HTR-8/SVneo (cell line): ENCODE measurements around the gene MFRP.

Experiments
- DNase-seq: peaks from one replicate; pipeline ENCODE4 v3.0.0; 2011; ENCODE audit warnings: low spot score, mixed read lengths; ENCODE audit not compliant: insufficient read length
- FAIRE-seq: peaks from 2 replicates; lab custom pipeline; 2011; peaks lifted over from hg19 to GRCh38; lab: Jason Lieb, UNC

The MFRP gene

DNA sequence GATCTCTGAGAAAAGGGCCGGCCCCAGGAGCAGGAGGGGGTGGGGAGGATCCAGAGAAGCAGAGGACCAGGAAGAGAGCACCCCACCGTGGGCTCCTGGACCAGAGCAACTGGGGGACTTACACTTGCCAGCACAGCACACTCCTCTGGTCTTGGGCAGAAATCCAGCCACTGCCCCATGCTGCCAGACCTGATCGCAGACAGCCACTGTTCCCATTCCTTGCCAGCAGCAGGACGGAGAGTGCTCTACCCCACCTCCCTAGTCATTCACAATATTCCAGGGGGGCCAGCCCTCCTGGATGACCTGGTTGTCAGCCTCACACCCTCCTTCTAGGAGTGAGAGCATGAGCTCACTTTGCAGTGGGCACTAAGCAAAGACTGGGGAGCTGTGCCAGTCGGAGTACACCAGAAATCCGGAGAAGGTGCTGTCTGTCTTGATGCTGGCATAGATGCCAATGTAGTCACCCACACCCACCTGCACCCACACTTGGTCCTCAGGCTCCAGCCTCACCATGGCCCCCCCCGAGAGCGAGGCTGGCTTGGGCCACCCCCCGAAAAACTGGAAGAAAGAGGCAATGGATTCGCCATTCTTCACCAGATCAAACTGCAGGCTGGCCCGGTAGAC is 7.4 kb downstream of the MFRP start:
- DNase-seq (no peak), FAIRE-seq (peak; percentile 36)

- FAIRE-seq (no peak), DNase-seq (peak; percentile 90)
These were observed 8.1 kb downstream of the MFRP start for GRCh38 chr11:119338318-119338890.

GRCh38 chr11:119337581-119338317 is 8.8 kb downstream of the MFRP start:
- FAIRE-seq (peak; percentile 57), DNase-seq (peak; percentile 69)

DNA sequence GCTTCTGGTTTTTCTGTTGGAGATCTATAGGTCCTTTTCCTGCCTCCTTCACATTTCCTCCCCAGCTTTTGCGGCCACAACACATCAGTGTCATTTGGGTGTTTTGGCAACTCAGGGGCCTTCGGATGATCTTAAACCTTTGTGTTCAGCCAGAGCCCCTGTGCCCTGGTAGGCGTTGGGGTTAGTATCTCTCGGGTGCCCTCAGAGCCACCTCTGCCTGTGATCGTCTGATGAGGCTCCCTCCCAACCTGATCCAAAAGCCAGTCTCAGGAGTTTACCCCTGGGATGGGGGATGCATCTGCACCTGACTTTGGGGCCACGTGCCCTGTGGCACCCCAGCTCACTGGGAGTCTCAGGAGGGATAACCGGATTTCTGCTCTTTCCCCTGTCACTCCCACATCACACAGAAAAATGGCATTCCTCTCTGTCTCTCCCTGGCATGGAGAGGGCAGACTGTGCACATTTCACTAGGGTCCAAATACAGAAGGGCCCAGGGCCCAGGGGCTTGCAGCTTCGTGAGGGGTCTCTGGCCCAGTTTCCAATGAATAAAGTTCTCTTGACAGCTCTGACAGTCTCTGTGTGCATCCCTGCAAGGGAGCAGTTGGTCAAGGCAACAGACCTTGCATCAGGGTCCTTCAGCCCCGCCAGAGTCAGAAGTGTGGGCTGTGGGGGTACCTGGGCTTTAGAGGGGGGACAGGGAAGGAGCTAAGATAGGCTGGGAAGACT is 9.6 kb downstream of the MFRP start:
- DNase-seq = no peak
- no peak for FAIRE-seq

- peak; percentile 49 for FAIRE-seq
- no peak for DNase-seq
These were observed 10.6 kb downstream of the MFRP start for GRCh38 chr11:119335655-119336543.

DNA sequence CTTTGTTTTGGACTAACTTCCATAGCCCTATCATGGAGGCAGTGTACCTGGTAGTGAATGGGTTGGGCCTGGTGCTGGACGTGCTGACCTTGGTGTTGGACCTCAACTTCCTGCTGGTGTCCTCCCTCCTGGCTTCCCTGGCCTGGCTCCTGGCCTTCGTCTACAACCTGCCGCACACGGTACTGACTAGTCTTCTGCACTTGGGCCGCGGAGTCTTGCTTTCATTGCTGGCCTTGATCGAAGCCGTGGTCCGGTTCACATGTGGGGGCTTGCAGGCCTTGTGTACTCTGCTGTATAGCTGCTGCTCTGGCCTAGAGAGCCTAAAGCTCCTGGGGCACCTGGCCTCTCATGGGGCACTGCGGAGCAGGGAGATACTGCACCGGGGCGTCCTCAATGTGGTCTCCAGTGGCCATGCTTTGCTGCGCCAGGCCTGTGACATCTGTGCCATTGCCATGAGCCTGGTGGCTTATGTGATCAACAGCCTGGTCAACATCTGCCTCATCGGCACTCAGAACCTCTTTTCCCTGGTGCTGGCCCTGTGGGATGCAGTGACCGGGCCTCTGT is 11.3 kb downstream of the MFRP start:
- DNase-seq = no peak
- peak; percentile 16 for FAIRE-seq

- DNase-seq (peak; percentile 97), FAIRE-seq (peak; percentile 99)
These were observed 12.2 kb downstream of the MFRP start, which contains the start of gene RNF26 for GRCh38 chr11:119334174-119334930. TSS of gene RNF26 (plus strand) at chr11:119334527. CDS start at chr11:119335123, 596 bp downstream.

DNA sequence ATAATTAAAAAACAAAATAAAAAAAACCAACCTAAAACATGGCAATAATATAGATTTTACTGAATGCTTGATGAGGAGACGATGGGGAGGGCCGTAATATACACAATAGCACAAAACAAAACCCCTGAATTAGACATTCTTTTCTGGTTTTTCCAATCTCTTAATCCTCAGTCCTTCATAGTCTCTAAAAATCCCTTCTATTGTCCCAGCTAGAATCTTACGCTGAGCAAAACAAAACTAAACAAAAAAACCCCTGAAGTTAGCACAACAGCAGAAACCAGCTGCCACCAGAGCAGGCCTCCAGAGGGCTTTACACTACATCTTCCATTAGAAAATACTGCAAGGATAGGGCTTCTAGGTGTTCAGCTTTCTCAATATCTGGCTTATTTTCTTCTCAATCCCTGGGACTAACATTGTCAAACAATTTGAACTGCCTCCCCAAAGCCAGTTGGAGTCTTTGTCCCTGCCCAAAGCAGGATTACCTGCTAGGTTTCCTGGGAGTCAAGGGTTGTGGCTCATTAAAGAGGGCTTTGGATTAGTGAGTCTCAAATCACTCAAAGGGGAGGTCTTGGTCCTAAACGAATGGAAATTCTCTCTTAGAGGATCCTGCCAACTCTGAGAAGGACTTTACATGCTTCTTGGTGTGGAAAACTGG is 14.3 kb downstream of the MFRP start:
- FAIRE-seq (no peak), DNase-seq (no peak)

GRCh38 chr11:119330237-119330636 is 16.3 kb downstream of the MFRP start:
- no peak for DNase-seq
- no peak for FAIRE-seq

GRCh38 chr11:119329320-119329719 is 17.2 kb downstream of the MFRP start:
- DNase-seq (no peak), FAIRE-seq (no peak)

DNA sequence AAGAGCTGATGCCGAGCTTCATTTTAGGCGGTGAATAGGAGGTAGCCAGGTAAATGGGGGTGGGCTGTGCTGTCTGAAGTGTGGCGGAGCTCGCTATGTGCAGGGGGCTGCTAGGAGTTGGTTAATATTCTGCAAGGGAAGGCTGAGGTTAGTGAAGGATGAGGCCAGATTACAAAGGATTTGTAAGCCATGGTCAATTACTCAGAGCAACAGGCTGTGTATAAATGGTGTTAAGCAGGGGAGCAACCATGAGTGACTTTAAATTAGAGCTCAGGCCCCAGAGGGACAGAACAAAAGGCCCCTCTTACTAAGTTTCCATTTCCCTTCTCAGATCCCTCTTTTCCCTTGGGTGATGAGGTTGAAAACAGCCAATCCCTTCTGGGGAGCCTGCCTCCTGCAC is 22.3 kb downstream of the MFRP start:
- FAIRE-seq (no peak), DNase-seq (no peak)

- FAIRE-seq (no peak), DNase-seq (peak; percentile 59)
These were observed 22.9 kb downstream of the MFRP start for GRCh38 chr11:119323532-119324033.

- FAIRE-seq (no peak), DNase-seq (no peak)
These were observed 23.5 kb downstream of the MFRP start for GRCh38 chr11:119322921-119323531.

DNA sequence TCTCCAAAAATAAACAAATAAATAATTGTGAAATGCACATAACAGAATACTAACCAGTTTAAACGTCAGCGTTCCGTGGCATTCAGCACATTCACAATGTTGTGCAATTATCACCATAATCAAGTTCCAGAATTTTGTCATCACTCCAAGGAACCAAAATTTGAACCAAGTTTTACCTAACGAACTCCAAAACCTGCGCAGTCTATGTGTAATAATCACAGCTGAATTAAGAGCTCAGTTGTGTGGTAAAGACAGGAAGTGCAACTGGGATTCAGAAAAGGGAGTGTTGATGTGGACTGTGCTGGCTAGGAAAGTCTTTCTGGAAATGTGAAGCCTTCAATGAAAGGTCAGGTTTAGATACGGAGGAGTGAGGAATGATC is 24.2 kb downstream of the MFRP start:
- no peak for FAIRE-seq

GRCh38 chr11:119320776-119321524 is 25.6 kb downstream of the MFRP start:
- no peak for DNase-seq
- no peak for FAIRE-seq

More for the DNA sequence above, 24.2 kb downstream of the MFRP start:
- no peak for DNase-seq

- DNase-seq (no peak), FAIRE-seq (no peak)
These were observed 26.2 kb downstream of the MFRP start for GRCh38 chr11:119320240-119320775.
